A172 (cell line): ENCODE measurements around the gene SFXN4. TPM values are rescaled to one million over a fixed set of nuclear protein-coding genes. Genes with fewer than 3 reads are reported as not detected.
"Not testable (repeated sequence)": the region's sequence is repeated elsewhere in the genome, so short reads cannot be mapped to it uniquely, and the experiment has no call there.

ENCODE experiments used
- DNase-seq: peaks from one replicate; pipeline ENCODE4 v3.0.0-alpha.2; 2015; ENCODE audit warnings: low spot score
- total RNA-seq: library from RNA; depleted of rRNA; stranded (reverse); fragments of >200 nt; shearing (Covaris generic); gene quantifications from 2 replicates; pipeline ENCODE4 v1.2.3, GENCODE V29; 2014; rRNA removed

The SFXN4 gene
- total RNA-seq, 1 experiment from 2014 or later: 35.0 TPM

DNA sequence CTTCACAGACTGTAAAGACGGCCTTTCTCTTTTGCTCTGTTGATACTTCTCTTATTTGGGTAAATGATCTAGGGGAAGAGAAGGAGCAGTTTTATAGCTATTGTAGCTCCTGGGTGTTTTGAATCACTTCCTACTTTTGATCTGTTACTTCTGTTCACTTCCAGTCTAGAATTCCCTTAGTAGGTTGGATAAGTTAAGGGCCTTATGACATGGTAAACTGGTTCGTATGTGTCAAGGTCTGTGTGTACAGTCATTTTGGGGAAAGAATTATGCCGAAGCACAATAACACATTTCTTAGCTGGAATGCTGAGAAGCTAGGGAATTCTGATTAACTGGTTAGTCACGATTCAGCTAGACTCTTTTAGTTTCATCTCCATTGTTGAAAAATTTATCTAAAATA, 53.5 kb downstream of the SFXN4 start:
- DNase-seq: no peak

DNA sequence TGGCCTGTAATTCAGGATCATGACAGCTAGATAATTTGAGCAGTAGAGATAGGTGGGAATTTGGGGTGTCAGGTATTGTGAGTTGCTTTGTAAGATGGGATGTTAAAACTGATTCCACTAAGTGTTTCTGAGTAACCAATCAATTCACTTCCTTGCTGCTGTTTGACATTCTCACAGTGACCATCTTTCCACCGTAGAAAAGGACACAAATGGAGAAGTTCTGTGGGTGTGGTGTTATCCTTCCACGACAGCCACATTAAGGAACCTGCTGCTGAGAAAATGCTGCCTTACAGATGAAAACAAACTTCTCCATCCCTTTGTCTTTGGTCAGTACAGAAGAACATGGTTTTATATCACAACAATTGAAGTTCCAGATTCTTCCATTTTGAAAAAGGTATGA, 57.7 kb downstream of the SFXN4 start:
- DNase-seq: not testable (repeated sequence)

DNA sequence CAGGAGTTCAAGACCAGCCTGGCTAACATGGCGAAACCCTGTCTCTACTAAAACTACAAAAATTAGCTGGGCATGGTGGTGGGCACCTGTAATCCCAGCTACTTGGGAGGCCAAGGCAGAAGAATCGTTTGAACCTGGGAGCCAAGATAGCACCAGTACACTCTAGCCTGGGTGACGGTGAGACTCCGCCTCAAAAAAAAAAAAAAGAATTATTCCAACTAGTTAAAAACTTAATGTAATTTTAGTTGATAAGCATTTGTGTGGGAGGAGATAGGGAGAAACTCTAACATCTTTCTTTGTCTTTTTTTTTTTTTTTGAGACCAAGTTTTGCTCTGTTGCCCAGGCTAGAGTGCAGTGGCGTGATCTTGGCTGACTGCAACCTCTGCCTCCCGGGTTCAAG, 58.4 kb downstream of the SFXN4 start:
- DNase-seq: not testable (repeated sequence)

DNA sequence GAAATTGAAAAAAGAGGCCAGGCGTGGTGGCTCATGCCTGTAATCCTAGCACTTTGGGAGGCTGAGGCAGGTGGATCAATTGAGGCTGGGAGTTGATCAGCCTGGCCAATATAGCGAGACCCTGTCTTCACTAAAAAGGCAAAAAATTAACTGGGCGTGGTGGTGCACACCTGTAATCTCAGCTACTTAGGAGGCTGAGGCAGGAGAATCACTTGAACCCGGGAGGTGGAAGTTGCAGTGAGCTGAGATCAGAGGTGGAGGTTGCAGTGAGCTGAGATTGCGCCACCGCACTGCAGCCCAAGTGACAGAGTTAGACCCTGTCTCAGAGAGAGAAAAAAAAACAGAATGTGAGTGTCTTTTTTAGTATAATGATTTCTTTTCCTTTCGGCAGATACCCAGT, 59.6 kb downstream of the SFXN4 start:
- DNase-seq: not testable (repeated sequence)

DNA sequence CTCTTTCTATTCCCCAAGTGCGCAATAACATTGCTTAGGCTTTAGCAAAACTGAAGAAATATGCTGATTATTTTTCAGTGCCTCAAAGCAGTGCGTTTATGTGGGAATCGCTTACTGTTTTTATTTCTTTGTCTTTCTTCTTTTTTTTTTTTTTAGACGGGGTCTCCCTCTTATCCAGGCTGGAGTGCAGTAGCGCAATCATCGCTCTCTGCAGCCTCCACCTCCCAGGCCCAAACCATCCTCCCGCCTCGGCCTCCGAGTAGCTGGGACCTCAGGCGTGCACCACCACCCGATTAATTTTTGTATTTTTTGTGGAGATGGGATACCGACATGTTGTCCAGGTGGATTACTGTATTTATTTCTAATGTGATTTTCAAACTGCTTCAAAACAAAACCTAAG, 60.4 kb downstream of the SFXN4 start:
- no peak for DNase-seq

DNA sequence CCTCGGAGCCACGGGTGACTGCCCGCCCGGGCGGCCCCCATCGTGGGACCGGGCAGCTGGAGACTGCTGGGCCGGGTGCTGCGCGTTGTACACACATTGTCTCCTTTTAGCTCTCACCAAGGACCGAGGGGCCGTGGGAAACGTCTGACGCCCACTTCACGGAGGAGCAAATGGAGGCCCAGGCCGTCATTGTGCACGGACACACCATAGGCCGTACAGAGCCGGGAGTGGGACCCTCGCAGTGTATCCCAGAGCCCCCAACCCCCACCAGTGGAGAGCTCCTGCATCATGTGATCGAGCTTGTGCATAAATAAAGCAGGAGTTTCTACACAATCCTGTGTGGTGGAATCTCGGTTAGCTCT, 60.9 kb downstream of the SFXN4 start:
- DNase-seq: no peak

DNA sequence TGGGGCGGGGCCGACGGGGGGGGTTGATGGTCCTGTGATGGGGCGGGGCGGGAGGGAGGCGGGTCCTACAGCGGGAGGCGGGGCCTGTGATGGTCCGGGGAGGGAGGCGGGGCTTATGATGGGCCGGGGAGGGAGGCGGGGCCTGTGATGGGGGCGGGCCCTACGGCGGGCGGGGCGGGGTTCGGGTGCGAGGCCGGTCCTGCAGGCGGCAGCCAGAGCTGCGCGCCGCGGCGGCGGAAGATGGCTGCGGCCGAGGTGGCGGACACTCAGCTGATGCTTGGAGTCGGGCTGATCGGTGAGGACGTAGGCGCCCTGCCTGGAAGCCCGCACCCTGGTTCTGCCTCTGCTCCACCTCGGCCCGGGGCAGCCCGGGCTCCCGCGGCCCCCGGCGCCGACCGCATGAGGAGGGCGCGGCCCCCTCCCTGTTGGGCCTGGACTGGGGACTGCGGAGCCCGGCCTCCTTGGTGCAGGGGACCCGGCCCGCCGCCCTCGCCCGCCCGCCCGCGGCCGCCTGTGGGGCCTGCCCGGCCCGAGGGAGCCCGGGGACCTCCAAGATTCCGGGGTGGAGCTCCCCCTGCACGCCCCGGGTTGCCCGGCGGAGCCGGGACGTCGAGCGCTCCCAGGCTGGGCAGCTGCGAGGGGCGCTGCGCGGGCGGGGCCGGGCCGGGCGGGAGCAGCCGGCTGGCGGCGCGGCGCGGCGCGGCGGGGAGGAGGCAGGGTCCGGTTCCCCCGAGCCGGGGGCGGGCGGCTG, 61.4 kb downstream of the SFXN4 start, which contains the start of gene DENND10:
TSS of gene DENND10 (plus strand) at position 211 of the 751 bp plus-strand sequence. CDS start at position 241, 30 bp downstream.
- DNase-seq: peak; percentile 53

DNA sequence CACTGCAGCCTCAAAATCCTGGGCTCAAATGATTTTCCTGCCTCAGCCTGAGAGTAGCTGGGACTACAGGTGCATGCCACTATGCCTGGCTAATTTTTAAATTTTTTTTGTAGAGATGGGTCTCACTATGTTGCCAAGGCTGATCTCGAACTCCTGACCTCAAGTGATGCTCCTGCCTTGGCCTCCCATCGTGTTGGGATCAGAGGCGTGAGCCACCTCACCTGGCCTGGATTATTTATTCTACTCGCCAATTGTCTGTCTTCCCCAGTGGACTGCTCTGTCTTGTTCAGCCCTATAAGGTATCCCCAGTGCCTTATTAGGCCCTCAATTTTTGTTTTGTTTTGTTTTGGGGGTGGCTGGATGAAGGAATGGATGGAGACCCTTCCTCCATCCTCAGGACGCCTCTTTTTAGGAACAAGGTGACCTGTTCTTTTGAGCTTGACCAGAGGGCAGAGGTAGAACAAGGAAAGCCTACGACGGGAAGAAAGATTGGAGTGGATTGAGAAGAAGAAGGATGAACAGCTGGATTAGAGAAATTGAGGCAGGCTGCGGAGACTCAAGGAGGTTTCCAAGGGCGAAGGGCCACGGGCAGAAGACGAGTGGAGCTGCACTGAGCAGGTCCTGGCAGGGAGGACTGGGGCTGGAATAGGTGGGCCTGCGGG, 62.1 kb downstream of the SFXN4 start:
- DNase-seq: no peak

DNA sequence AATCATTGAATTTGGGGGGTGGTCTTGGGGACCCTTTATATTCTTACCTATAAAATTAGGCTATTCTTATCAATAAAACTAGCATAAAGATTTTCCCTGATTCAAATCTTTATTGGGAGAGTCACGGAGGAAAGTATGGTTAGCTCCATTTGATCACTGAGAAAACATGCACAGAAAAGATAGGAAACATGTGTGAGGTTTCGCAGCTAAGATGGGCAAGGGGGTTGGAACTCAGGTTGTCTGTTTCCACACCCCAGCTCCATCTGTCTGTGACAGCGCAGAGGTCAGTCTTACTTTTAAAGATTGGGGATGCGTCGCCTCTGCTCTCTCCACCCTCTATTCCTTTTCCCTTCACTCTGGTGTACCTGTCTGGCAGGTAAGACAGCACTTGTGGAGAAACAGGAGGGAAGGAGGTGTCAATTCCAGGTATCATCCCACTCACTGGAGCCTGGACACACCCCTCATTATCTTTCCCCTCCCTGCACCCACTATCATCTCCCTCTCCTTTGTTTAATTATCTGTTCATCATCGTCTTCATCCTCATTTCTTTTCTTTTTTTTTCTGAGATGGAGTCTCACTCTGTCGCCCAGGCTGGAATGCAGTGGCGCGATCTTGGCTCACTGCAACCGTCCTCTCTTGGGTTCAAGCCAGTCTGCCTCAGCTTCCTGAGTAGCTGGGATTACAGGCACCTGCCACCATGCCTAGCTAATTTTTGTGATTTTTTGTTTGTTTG, 64.0 kb downstream of the SFXN4 start:
- no peak for DNase-seq

DNA sequence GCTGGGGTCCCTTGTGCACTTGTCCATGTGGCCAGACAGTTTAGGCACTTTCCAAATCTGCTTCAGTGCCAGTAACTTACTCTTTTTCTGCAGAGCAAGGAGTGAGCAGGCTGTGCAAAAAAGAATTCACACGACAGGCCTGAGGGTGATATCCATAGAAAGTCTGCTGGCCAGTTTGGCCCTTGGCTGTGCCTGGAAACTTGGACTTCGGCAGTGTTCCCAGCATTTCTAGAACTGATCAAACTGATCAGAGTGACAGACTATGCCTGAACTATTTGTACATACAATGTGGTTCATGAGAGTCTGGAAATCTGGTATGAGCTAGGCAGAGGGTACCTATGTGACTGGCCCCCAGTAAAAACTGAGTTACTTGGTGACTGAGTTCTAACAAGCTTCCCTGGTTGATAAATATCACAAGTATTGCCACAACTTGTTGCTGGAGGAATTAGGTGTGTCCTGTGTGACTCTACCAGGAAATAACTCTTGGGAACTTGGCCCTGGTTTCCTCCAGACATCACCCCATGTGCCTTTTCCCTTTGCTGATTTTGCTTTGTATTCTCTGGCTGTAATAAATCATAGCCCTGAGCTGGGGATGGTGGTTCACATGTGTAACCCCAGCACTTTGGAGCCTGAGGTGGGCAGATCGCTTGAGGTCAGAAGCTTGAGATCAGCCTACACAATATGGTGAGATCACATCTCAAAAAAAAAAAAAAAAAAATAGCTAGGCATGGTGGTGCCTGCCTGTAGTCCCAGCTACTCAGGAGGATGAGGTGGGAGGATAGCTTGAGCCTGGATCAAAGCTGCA, 64.9 kb downstream of the SFXN4 start:
- no peak for DNase-seq

DNA sequence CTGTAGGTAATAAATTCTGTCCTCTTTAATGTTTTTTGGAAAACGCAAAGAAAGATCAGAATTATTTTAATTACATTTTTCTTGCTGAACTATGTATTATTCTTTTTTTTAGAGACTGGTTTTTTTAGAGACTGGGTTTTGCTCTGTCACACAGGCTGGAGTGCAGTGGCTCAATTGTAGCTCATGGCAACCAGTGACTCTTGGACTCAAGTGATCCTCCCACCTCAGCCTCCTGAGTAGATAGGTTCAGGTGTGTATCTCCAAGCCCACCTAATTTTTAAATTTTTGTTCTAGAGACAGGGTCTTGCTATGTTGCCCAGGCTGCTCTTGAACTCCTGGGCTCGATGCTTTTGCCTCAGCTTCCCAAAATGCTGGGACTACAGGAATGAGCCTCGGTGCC, 66.9 kb downstream of the SFXN4 start:
- DNase-seq: no peak

DNA sequence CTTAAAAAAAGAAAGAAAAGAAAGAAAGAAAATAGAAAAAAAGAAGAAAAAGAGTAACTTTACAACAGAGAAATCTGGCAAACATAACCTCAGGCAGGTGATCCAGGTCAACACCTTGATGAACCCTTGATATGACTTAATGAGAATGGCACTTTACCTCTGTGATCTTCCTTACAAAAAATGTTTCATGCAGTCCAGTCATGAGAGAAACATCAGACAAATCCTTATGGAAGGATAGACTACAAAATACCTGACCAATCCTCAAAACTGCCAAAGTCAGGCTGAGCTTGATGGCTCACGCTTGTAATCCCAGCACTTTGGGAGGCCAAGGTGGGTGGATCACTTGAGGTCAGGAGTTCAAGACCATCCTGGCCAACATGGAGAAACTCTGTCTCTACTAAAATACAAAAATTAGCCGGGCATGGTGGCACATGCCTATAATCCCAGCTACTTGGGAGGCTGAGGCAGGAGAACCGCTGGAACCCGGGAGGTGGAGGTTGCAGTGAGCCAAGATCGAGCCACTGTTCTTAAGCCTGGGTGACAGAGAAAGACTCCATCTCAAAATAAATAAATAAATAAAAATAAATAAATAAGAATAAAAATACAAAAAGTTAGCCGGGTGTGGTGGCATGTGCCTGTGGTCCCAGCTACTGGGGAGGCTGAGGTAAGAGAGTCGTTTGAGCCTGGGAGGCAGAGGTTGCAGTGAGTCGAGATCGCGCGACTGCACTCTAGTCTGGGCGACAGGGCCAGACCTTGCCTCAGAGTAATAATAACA, 68.7 kb downstream of the SFXN4 start:
- not testable (repeated sequence) for DNase-seq

DNA sequence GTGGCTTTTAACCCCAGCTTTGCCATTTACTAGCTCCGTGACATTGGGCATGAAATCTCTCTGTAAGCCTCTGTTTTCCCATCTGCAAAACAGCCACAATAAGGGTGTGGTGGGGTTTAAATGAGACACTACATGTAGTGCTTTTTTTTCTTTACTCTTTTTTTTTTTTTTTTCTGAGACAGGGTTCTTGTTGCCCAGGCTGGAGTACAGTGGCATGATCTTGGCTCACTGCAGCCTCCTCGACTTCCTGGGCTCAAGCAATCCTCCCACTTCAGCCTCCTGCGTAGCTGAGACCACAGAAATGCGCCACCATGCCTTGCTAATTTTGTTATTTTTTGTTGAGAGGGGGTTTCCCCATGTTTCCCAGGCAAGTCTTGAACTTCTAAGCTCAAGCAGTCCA, 69.9 kb downstream of the SFXN4 start:
- no peak for DNase-seq

DNA sequence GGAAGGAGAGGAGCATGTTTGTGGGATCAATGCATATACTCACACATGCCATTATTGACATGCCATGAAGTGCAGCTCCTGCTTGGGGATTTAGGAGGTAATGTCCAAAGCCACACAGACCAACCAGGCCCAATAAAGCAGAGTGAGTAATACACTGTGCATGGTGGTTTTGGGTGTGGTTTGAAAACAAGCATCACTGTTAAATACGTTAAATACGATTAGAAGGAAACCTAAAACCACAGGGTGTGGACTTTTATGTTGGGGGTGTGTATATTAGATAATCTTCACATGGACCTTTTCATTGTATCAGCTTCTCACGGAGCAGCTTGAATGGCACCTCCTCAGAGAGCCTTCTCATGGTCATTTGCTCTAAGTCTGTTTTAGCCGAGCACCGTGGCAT, 74.5 kb downstream of the SFXN4 start:
- peak; percentile 95 for DNase-seq

Other genes starting within 250 kb of the SFXN4 start
- 1.3 TPM in 2 replicates for gene NANOS1, start 136.0 kb downstream of the SFXN4 start, total RNA-seq
- 89.1 and 99.4 TPM in 2 replicates for gene EIF3A, start 84.9 kb downstream of the SFXN4 start, total RNA-seq
- gene DENND10, start 61.6 kb downstream of the SFXN4 start, total RNA-seq: 111 and 134 TPM in 2 replicates
- gene PRDX3, start 13.1 kb upstream of the SFXN4 start, total RNA-seq: 407 and 411 TPM in 2 replicates
- gene GRK5, start 41.9 kb upstream of the SFXN4 start, total RNA-seq: 12.2 and 13.0 TPM in 2 replicates